ENCODE results near the gene RNF213. TPM values are rescaled to one million over a fixed set of nuclear protein-coding genes. Genes with fewer than 3 reads are reported as not detected.

RNF213 gene
- total RNA-seq, 1 experiment from 2014 or later: 44.5 TPM

DNA sequence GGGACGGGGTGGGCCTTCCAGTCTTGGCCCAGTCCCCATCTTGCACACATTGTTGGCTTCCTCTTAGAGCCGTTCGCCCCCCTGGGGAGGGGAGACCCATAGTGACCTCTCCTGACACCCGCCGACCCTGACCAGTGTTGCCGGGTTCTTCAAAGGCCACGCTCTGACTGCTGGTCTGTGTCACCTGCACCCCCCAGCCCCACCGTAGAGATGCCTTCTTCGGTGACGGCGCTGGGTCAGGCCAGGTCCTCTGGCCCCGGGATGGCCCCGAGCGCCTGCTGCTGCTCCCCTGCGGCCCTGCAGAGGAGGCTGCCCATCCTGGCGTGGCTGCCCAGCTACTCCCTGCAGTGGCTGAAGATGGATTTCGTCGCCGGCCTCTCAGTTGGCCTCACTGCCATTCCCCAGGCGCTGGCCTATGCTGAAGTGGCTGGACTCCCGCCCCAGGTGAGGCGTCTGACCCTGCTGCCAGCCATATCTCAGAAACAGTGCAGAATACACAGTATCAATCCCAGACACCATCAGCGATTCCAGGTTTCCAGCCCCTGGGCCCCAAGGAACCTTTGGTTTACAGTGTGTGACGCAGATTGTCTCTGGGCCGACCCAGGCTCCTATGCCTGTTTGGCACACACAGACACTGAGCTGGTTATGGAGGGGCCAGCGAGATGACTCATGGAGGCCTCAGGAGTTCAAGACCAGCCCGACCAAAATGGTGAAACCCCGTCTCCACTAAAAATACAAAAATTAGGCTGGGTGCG, 39.1 kb upstream of the RNF213 start:
- RAD21 ChIA-PET (ENCODE audit: low non-redundant PET in 1 of 2, low total read pairs in 2 of 2, uncharacterized antibody in 2 of 2, unreplicated experiment in 2 of 2): no interaction called here
- H3K4me1 ChIP-seq (ENCODE audit: control insufficient read depth in 1 of 2, insufficient read depth in 2 of 2, low read length in 2 of 2): peaks cover 8 to 15% of the 10 kb centered on the region in 2 experiments; a peak in 3 of 4 replicates
- no peaks in the 10 kb centered on the region for H3K9me2 ChIP-seq (ENCODE audit: insufficient read depth)
- H3K27ac ChIP-seq (ENCODE audit: low read depth, low read length): peak overlapping the region; percentile 31; the same call in 1 of the 2 replicates
- no peak for ATAC-seq
- CTCF ChIA-PET: no interaction called here
- peak overlapping the region; percentile 88 to 97 for H3K4me3 ChIP-seq (replicated peaks in 1 of 2; ENCODE audit: low read depth in 1 of 2, low read length in 2 of 2)
- no peaks in the 10 kb centered on the region for H3K27me3 ChIP-seq (ENCODE audit: insufficient read depth, low read length)
- peak overlapping the region; percentile 98 for H3K4me2 ChIP-seq (ENCODE audit: low read length)
- H3K79me2 ChIP-seq (ENCODE audit: insufficient read depth, low read length): peaks cover 17% of the 10 kb centered on the region
- H3K9ac ChIP-seq (ENCODE audit: low read length): peak overlapping the region; percentile 93
- TF ChIP-seq, protein P1, sequence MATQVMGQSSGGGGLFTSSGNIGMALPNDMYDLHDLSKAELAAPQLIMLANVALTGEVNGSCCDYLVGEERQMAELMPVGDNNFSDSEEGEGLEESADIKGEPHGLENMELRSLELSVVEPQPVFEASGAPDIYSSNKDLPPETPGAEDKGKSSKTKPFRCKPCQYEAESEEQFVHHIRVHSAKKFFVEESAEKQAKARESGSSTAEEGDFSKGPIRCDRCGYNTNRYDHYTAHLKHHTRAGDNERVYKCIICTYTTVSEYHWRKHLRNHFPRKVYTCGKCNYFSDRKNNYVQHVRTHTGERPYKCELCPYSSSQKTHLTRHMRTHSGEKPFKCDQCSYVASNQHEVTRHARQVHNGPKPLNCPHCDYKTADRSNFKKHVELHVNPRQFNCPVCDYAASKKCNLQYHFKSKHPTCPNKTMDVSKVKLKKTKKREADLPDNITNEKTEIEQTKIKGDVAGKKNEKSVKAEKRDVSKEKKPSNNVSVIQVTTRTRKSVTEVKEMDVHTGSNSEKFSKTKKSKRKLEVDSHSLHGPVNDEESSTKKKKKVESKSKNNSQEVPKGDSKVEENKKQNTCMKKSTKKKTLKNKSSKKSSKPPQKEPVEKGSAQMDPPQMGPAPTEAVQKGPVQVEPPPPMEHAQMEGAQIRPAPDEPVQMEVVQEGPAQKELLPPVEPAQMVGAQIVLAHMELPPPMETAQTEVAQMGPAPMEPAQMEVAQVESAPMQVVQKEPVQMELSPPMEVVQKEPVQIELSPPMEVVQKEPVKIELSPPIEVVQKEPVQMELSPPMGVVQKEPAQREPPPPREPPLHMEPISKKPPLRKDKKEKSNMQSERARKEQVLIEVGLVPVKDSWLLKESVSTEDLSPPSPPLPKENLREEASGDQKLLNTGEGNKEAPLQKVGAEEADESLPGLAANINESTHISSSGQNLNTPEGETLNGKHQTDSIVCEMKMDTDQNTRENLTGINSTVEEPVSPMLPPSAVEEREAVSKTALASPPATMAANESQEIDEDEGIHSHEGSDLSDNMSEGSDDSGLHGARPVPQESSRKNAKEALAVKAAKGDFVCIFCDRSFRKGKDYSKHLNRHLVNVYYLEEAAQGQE (IDR thresholded peaks at IDR 0.05; ENCODE audit: low read depth): no peak
- no peak for TF ChIP-seq SIN3A (IDR thresholded peaks at IDR 0.05; ENCODE audit: low read depth)
- TF ChIP-seq TCF7L2 (IDR thresholded peaks at IDR 0.05; ENCODE audit: borderline replicate concordance, extremely low read depth, insufficient read depth, insufficient read length): no peak
- no peak for TF ChIP-seq ZNF274 (IDR thresholded peaks at IDR 0.05; ENCODE audit: low read depth, low read length)
- no peak for TF ChIP-seq JUND (IDR thresholded peaks at IDR 0.05)
- TF ChIP-seq POLR2A (IDR thresholded peaks at IDR 0.05; ENCODE audit: borderline replicate concordance, extremely low read depth, insufficient read depth, insufficient read length): no peak
- TF ChIP-seq CEBPB (IDR thresholded peaks at IDR 0.05; ENCODE audit: low read depth): no peak
- no peak for TF ChIP-seq ELF1 (IDR thresholded peaks at IDR 0.05; ENCODE audit: borderline replicate concordance, low read depth)
- TSS peak; percentile 36 for BruUV-seq (replicated peaks)
- no peak overlapping the region for H2AFZ ChIP-seq (ENCODE audit: low read depth, low read length, poor library complexity, severe bottlenecking)
- H4K20me1 ChIP-seq (ENCODE audit: insufficient read depth): no peaks in the 10 kb centered on the region
- no peaks in the 10 kb centered on the region for H3K9me3 ChIP-seq (ENCODE audit: control insufficient read depth in 1 of 2, insufficient read depth in 1 of 2, low read depth in 1 of 2, low read length in 2 of 2)
- POLR2A ChIA-PET: interaction anchor here (0.6 kb wide), 1 partner anchor 382 kb away, joined by 5 read pairs; the partner anchor contains the start of gene CBX4
- DNase-seq (ENCODE audit: low read depth, low spot score): no peak
- peaks cover 0 to 12% of the 10 kb centered on the region in 2 experiments; a peak in 1 of 4 replicates for H3K36me3 ChIP-seq (ENCODE audit: control insufficient read depth in 1 of 2, insufficient read depth in 2 of 2, low read length in 2 of 2)
- intact Hi-C loops (cut with micrococcal nuclease): no loop called here
